IPS-18a (cell line): ENCODE measurements around the gene ADAMTS17.

ENCODE experiments used
- H3K27ac ChIP-seq: one replicate; pipeline ENCODE4 v1.5.1; 2013; ENCODE audit warnings: low read length
- H3K27me3 ChIP-seq: one replicate; pipeline ENCODE4 v1.6.1; 2013; ENCODE audit warnings: mild to moderate bottlenecking, low read length; ENCODE audit not compliant: control insufficient read depth, insufficient read depth
- H3K36me3 ChIP-seq: one replicate; pipeline ENCODE4 v1.6.1; 2013; ENCODE audit warnings: low read depth, low read length; ENCODE audit not compliant: control insufficient read depth
- H3K4me1 ChIP-seq: one replicate; pipeline ENCODE4 v1.6.1; 2013; ENCODE audit warnings: low read depth, low read length; ENCODE audit not compliant: control insufficient read depth
- H3K4me3 ChIP-seq: one replicate; pipeline ENCODE4 v1.5.1; 2013; ENCODE audit warnings: low read length
- H3K9ac ChIP-seq: one replicate; pipeline ENCODE4 v1.6.1; 2013; ENCODE audit warnings: mild to moderate bottlenecking, low read length, moderate library complexity
- H3K9me3 ChIP-seq: one replicate; pipeline ENCODE4 v1.6.1; 2013; ENCODE audit warnings: low read depth, low read length; ENCODE audit not compliant: control insufficient read depth

The ADAMTS17 gene

DNA sequence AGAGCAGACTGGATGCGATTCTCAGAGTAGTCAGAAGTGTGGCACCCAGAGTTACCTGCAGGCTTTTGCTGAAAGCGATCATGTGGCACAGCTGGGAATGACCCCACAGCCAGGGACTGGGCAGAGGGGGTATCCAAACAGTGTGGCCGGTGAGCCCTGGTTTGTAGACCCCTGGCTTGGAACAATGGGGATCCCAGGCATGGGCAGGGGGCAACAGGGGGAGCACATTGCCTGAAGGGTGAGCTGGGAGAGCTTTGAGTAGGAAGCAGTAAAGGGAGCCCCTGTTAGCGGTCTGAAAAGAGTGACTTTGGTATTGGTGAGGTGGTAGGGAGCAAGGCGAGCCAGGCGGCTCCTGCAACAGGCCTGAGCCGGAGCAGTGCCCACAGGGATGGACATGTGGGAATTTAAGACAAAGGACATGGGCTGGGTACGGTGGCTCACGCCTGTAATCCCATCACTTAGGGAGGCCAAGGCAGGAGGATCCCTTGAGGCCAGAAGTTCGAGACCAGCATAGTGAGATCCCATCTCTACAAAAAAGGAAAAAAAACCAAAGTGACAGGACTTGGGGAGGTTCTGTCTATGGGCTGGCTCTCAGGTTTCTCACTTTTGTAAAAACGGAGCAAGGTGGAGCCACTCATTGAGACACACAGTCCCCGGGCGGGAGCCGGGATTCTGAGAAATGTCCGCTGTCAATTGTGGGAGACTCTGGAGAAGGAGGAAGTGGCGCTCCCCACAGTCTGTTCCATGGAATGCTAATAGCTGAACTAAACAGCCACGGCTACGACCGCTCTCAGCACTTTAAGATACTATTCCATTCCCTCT, 384.7 kb downstream of the ADAMTS17 start:
- Histone ChIP-seq H3K9ac (no peak overlapping the region), H3K36me3 (no peaks in the 10 kb centered on the region), H3K4me3 (no peak overlapping the region), H3K4me1 (no peaks in the 10 kb centered on the region), H3K27me3 (no peaks in the 10 kb centered on the region), H3K27ac (no peak overlapping the region), H3K9me3 (no peaks in the 10 kb centered on the region)

DNA sequence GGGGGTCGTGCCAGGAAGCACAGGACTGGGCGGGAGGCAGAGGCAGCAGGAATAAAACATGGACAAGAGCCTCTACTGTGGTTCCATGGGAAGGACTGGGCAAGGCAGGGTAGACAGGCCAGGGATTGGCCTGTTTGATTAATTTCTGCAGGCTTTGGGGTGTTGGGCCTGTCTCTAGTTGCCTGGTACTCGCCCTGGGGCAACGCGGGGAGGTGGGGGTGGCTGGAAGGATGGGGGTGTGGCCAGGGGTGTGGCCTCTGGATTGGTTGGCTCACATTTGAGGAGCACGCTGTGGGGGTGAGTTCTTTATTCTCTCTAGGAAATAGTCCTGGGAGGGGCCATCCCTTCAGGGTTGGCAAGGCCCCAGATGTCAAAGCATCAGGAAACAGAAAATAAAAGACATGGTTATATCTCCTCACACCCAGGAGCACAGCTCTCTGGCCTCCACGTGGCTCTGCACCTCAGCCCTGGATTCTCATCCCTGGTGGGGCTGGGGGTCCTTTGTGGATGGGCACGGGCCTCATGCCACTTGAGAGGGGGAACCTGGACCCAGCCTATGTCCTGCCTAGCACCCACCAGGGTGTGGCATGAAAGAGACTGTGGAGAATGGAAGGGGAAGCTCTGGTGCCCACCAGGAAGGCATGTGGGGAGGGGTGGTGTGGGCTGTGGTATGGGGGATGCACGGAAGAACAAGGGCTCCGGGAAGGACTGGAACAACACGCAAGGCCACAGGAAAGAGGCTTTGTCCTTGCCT, 385.6 kb downstream of the ADAMTS17 start:
- no peaks in the 10 kb centered on the region for H3K36me3 ChIP-seq
- H3K4me1 ChIP-seq = no peaks in the 10 kb centered on the region
- H3K27ac ChIP-seq = no peak overlapping the region
- no peak overlapping the region for H3K4me3 ChIP-seq
- H3K9me3 ChIP-seq = no peaks in the 10 kb centered on the region
- no peaks in the 10 kb centered on the region for H3K27me3 ChIP-seq
- no peak overlapping the region for H3K9ac ChIP-seq

DNA sequence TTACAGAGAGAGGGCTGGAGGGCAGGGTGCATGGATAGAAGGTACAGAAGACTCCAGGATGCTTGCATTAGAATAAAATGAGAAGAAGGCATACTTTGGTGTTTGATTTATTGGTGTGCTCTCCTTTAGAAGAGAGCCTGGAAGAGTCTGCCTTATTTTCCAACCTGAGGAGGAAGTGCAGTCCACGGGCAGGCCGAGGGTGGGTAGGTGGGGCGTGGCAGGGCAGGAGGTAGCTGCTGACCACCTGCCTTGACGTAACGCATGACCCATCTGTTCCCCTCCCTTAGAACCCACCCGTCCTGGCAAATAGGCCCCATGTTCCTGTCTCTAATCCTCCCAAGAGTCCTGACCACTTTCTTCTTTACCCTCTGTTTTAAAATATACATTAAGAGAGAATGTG, 386.2 kb downstream of the ADAMTS17 start:
- H3K9ac ChIP-seq = no peak overlapping the region
- no peaks in the 10 kb centered on the region for H3K4me1 ChIP-seq

GRCh38 chr15:99955181-99955525, 386.6 kb downstream of the ADAMTS17 start:
- Histone ChIP-seq H3K4me1 (no peaks in the 10 kb centered on the region), H3K9ac (no peak overlapping the region), H3K27me3 (no peaks in the 10 kb centered on the region), H3K27ac (no peak overlapping the region), H3K36me3 (no peaks in the 10 kb centered on the region), H3K4me3 (no peak overlapping the region), H3K9me3 (no peaks in the 10 kb centered on the region)

More for the DNA sequence above, 386.2 kb downstream of the ADAMTS17 start:
- Histone ChIP-seq H3K9me3 (no peaks in the 10 kb centered on the region), H3K27me3 (no peaks in the 10 kb centered on the region), H3K36me3 (no peaks in the 10 kb centered on the region), H3K27ac (no peak overlapping the region), H3K4me3 (no peak overlapping the region)

DNA sequence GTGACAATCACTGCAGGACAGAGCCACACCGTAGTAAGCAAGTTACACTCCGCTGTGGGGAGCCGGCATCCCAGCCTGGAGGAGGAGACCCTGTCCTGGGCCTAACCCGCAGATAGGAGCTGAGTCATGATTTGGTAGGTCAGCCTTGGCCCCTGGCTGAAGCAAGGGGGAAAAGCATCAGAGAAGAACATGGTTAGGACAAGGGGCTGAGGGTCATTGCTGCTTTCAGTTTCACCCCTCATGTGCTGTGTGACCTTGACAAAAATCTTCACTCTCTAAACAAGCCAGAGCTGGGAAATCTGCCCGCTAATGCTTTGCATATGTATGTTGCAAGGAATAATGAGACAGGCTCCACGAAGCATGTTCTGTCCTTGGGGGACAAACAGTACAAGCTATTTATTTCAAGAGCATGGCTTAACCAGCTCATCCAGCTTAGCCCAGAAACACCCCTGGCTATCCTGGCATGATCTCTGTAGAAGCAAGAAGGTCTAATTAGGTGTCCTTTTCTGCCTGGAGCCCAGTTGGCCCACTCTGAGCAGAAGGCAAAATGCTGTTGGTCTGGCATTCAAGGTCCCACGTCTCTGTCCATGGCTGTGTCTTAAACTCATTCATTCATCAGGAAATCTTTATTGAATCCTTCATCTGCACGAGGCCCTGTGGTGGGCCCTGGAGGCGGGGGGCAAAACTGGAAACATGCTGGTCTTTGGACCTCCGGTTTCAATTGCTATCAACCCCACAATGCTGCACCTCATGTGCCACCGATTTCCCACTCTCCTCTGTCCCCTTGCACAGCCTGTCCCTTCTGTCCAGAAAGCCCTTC, 387.2 kb downstream of the ADAMTS17 start:
- no peaks in the 10 kb centered on the region for H3K4me1 ChIP-seq
- no peak overlapping the region for H3K27ac ChIP-seq
- no peak overlapping the region for H3K4me3 ChIP-seq
- no peak overlapping the region for H3K9ac ChIP-seq
- no peaks in the 10 kb centered on the region for H3K36me3 ChIP-seq
- H3K9me3 ChIP-seq = no peaks in the 10 kb centered on the region
- H3K27me3 ChIP-seq = no peaks in the 10 kb centered on the region

DNA sequence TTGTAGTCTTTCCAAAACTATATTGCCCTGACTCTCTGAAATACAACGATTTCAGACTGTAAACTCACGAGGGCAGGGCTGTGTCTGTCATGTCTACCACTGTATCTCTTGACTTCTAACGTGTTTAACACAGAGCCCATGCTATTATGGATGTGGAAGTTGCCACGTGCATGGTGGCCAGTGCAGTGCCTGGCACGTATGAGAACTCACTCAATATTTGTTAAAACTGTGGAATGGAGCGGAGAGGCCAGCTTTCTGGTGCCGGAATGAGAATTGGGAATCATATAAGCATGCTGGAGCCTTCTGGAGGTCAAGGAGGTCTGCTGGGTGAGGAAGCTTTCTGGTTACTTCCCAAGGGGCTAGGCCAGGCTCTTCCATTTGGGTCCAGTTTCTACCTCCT, 387.9 kb downstream of the ADAMTS17 start:
- no peaks in the 10 kb centered on the region for H3K4me1 ChIP-seq

DNA sequence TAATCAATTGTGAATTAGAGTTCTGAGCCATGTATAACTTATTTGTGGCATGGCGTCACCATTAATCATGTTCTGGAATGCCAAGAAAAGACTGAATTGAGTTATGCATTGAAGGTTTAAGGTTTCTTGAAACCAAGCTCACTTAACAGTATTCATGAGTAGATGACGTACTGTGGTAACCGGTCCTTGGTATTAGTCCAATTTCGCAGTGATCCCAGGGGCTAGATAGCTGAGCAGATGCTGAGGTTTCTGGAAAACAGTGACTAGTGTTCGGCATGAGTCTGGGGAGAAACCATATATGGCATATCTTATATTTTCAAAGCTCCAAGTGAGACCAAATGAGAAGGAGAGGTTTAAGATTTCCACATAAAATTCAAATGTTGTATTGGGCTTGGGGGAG, 390.3 kb downstream of the ADAMTS17 start:
- Histone ChIP-seq H3K9me3 (no peaks in the 10 kb centered on the region), H3K9ac (no peak overlapping the region), H3K27ac (no peak overlapping the region), H3K27me3 (no peaks in the 10 kb centered on the region), H3K4me3 (no peak overlapping the region), H3K36me3 (no peaks in the 10 kb centered on the region), H3K4me1 (no peaks in the 10 kb centered on the region)

More for the DNA sequence above, 387.9 kb downstream of the ADAMTS17 start:
- Histone ChIP-seq H3K9ac (no peak overlapping the region), H3K27ac (no peak overlapping the region), H3K36me3 (no peaks in the 10 kb centered on the region), H3K9me3 (no peaks in the 10 kb centered on the region), H3K4me3 (no peak overlapping the region), H3K27me3 (no peaks in the 10 kb centered on the region)

DNA sequence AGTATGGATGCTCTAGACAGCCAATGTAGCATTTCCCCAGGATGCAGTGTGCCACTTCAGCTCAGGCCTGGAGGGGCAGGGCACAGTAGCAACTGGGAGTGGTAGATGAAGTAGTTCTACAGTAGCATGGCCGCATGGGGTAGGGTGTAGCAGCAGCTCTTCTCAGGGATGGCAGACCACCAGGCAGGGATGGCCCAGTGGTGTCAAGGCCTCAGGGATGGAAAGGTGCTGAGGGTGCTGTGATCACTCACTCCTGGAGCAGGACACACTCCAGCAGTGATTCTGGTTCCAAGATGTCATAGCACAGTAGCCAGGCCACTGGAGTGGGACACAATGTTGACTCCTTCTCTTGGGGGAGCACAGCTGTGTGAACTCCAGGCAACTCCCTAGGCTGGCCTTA, 397.6 kb downstream of the ADAMTS17 start:
- no peak overlapping the region for H3K27ac ChIP-seq
- no peak overlapping the region for H3K9ac ChIP-seq
- H3K27me3 ChIP-seq = no peaks in the 10 kb centered on the region
- H3K36me3 ChIP-seq = no peaks in the 10 kb centered on the region
- H3K4me3 ChIP-seq = no peak overlapping the region
- H3K4me1 ChIP-seq = no peaks in the 10 kb centered on the region
- no peaks in the 10 kb centered on the region for H3K9me3 ChIP-seq

DNA sequence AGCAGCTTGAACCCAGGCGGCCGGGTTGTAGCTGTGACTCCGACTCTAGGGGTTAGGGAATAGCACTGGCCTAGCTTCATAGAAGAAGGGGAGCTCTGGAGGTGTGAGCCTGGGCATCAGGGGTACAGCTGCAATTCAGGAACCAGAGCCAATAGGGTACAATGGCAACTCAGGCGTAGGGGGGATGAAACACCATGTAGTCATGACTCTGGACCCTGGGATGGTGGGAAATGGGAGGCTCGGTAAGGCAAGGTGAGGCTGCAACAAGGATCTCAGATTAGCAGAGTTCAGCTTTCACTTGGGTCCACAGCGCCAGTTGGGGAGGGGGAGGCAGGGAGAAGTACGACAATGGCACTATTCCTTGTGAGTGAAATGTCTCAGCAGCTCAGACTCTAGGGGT, 398.3 kb downstream of the ADAMTS17 start:
- H3K9ac ChIP-seq = no peak overlapping the region
- no peak overlapping the region for H3K4me3 ChIP-seq
- H3K27ac ChIP-seq = no peak overlapping the region
- H3K27me3 ChIP-seq = no peaks in the 10 kb centered on the region
- no peaks in the 10 kb centered on the region for H3K36me3 ChIP-seq
- H3K4me1 ChIP-seq = no peaks in the 10 kb centered on the region
- H3K9me3 ChIP-seq = no peaks in the 10 kb centered on the region

DNA sequence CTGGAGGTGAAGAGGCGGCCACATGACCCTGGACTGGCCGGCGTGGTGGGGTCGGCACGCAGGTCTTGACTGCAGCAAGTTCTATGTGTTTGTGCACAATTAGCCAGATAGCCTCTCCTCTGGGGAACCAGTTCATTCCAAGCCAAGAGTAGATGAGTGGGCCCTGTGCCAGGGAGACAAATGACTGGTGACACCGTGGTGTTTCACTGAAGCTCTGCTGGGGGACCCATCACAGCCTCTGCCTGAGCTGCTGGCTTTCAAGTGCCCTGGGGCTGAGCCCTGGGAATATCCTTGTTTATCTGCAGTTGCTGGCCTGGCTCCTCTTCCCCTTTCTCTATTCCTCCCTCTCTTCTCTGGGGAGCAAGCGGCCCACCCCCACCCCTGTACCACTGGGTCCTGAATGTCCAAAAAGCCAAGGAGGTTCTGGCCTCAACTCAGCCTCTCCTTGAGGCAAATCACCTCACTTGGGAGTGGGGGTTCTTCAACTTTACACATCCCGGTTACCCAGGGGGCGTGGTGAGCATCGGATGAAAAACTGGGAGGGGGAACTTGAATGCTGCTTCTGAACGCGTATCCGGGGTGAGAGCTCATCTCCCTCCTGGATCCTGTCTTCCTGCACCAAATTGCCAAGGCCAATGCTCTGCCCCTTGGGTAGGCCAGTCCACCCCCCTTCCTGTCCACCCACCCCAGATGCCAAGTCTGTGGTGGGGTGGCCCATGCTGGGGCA, 408.9 kb downstream of the ADAMTS17 start:
- Histone ChIP-seq H3K4me1 (peaks cover 13% of the 10 kb centered on the region), H3K27me3 (peaks cover 17% of the 10 kb centered on the region), H3K4me3 (no peak overlapping the region), H3K9me3 (no peaks in the 10 kb centered on the region), H3K27ac (no peak overlapping the region), H3K36me3 (no peaks in the 10 kb centered on the region), H3K9ac (no peak overlapping the region)
